ENCODE measurements around the gene PTPRD.

The PTPRD gene

GRCh38 chr9:8456344-8456743, 2156.5 kb downstream of the PTPRD start:
- TF ChIP-seq TCF7L2 (IDR thresholded peaks at IDR 0.05; ENCODE audit: borderline replicate concordance, low read depth, low read length) (no peak), ZNF530 (tag by site-specific recombination; IDR thresholded peaks at IDR 0.05; ENCODE audit: low read depth) (no peak), RBAK (tag by site-specific recombination; IDR thresholded peaks at IDR 0.05) (no peak)
- H3K4me1 ChIP-seq (ENCODE audit: control insufficient read depth, insufficient read depth, low read length), result no peaks in the 10 kb centered on the region
- POLR2A ChIA-PET, result no interaction called here
- H3K36me3 ChIP-seq (ENCODE audit: control insufficient read depth in 2 of 2, insufficient read depth in 1 of 2, low read length in 2 of 2), result no peaks in the 10 kb centered on the region
- CTCF ChIA-PET, result no interaction called here
- no peak overlapping the region for H3K4me3 ChIP-seq (ENCODE audit: low read depth, low read length)
- no peaks in the 10 kb centered on the region for H3K9me3 ChIP-seq (ENCODE audit: control insufficient read depth, insufficient read depth, low read depth, low read length)
- H3K27ac ChIP-seq (ENCODE audit: extremely low read depth, low read depth, low read length), result no peak overlapping the region

- ChIA-PET POLR2A (no interaction called here), CTCF (interaction anchor here (0.7 kb wide), 1 partner anchor 794 kb away, joined by 3 read pairs; no protein-coding TSS in a partner anchor)
- TF ChIP-seq TRIM28 (IDR thresholded peaks at IDR 0.05; ENCODE audit: borderline replicate concordance, low read length) (no peak), MZF1 (tag by site-specific recombination; IDR thresholded peaks at IDR 0.05; ENCODE audit: borderline replicate concordance) (no peak), ZNF488 (tag by site-specific recombination; IDR thresholded peaks at IDR 0.05) (no peak), ZNF391 (tag by site-specific recombination; IDR thresholded peaks at IDR 0.05; ENCODE audit: borderline replicate concordance, low read depth) (no peak), ZNF433 (tag by site-specific recombination; IDR thresholded peaks at IDR 0.05; ENCODE audit: low read depth) (no peak), RBAK (tag by site-specific recombination; IDR thresholded peaks at IDR 0.05) (no peak), GFI1B (tag by site-specific recombination; IDR thresholded peaks at IDR 0.05) (no peak), HIC1 (tag by site-specific recombination; IDR thresholded peaks at IDR 0.05) (no peak), HOXC10 (CRISPR knock-in tag; IDR thresholded peaks at IDR 0.05) (no peak), PBX3 (CRISPR knock-in tag; IDR thresholded peaks at IDR 0.05) (no peak), ZNF423 (tag by site-specific recombination; IDR thresholded peaks at IDR 0.05) (no peak), ZNF350 (tag by site-specific recombination; IDR thresholded peaks at IDR 0.05) (no peak), ZNF211 (tag by site-specific recombination; IDR thresholded peaks at IDR 0.05; ENCODE audit: low read depth) (no peak), ZNF785 (tag by site-specific recombination; IDR thresholded peaks at IDR 0.05) (no peak), PRDM10 (tag by site-specific recombination; IDR thresholded peaks at IDR 0.05) (no peak), ATF2 (tag by site-specific recombination; IDR thresholded peaks at IDR 0.05; ENCODE audit: low read depth) (no peak), ZBTB49 (tag by site-specific recombination; IDR thresholded peaks at IDR 0.05; ENCODE audit: low read depth) (no peak), ZNF48 (tag by site-specific recombination; IDR thresholded peaks at IDR 0.05) (no peak), ZNF501 (tag by site-specific recombination; IDR thresholded peaks at IDR 0.05) (no peak), ZFP69B (tag by site-specific recombination; IDR thresholded peaks at IDR 0.05) (no peak)
- Histone ChIP-seq H3K27ac (ENCODE audit: extremely low read depth, low read depth, low read length) (no peak overlapping the region), H3K36me3 (ENCODE audit: control insufficient read depth in 2 of 2, insufficient read depth in 1 of 2, low read length in 2 of 2) (no peaks in the 10 kb centered on the region), H3K4me1 (ENCODE audit: control insufficient read depth, insufficient read depth, low read length) (no peaks in the 10 kb centered on the region), H3K9me3 (ENCODE audit: control insufficient read depth, insufficient read depth, low read depth, low read length) (no peaks in the 10 kb centered on the region), H3K4me3 (ENCODE audit: low read depth, low read length) (no peak overlapping the region)
Observed at GRCh38 chr9:8450810-8451545, 2161.8 kb downstream of the PTPRD start.
